Renal pelvis (tissue), 4 donors: ENCODE data around the gene PRR14L. TPM values are rescaled to one million over a fixed set of nuclear protein-coding genes. Genes with fewer than 3 reads are reported as not detected.

Experiments
- DNase-seq: peaks from one replicate; pipeline ENCODE4 v3.0.0-alpha.2; 2013
- polyA plus RNA-seq, 3 donors: library from polyadenylated mRNA; unstranded; fragments of 120-200 nt; gene quantifications; one replicate each; pipeline ENCODE4 v1.2.1, GENCODE V29; 2013; ENCODE audit not compliant: insufficient read length in 3 of 3

The PRR14L gene
- polyA plus RNA-seq, 3 donors = 23.7 to 29.5 (median 29.0) TPM

DNA sequence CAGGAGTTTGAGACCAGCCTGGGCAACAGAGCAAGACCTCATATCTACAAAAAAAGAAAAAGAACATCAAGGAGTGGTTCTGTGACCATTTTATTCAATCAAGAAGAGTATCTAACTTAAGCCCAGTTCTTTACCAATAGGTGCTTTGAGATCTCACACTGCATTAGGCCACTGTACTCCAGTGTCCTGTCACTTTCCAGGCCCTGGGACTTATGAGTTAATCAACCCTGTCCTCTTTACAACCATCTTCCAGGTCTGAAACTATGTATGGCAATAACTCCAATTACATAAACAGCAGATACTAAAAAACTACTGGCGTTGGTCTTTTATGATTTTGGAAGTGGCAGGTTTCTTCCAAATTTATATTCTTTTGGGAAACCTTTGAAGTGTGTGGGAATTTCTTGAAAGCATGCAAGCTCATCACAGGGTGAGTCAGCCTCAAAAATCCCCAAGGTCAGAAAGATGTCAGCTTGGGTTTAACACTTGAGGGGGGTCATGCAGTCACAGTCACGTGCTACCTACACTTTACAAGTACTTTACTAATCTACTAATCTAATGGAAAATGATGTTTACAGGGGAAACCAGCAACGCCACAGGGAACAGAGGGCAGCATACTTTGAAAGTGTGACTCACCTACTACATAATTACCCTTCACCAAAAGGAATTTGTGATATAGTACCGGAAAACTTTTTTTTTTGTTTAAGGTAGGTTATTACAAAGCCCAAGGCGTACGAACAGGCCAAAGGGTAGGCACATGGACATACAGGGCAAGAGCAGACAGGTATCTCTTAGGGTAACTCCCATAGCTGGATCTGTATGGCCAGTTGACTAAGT lies 103.5 kb downstream of the PRR14L start:
- no peak for DNase-seq

DNA sequence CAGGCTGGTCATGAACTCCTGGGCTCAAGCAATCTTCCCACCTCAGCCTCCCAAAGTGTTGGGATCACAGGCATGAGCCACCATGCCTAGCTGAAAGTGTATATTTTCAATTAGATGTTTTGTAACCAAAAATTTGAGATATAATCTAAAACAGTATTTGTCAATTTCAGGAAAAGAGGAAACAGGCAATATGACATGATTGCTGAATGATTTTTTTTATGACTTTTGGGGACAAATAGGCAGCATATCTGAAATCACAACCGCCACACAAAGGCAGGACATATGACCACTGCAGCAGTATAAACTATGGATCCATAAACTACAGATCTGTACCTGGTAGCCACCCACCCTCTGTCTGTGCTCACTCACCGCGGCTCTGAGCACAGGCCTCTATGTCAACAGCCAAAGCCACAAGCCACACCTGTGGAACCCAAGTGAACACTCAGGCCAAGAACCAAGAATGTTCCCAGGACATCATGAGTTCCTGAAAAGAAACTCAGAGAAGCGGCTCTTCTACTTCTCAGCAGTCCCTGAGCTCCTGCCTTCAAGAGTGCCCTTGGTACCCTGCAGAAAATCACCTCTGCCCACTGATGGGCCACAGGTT lies 110.4 kb downstream of the PRR14L start:
- no peak for DNase-seq

DNA sequence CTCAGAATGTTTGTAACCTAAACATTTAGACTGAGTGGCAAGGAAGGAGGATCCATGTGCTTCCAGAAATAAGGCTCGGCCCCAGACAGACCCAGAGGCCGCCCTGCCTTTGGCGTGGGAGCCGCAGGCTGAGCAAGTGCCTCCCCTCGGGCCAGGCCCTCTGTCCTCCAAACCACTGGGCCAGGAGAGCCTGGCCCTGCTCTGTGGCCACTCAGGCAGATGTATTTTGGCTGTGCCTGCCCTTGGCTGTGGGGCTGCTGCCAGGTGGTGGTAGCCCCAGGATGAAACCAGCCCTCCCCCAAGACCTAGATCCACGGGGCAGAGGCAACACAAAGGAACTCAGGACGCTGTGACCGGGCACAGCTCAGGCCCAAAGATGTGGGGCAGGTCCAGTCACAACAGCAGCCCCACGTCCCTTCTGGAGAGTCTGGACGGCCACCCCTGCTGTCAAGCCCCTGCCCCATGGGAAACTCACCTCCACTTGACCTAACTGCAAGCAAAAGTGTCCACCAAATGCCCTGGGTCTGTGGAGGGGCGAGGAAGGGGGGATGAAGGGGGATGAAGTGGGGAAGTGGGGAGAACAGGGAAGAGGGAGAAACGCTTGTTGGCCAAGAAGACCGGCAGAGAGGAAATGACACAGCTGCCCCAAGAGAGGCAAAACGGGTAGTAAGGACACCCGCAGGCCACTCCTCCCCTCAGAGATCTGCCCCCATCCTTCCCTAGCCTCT lies 111.9 kb downstream of the PRR14L start:
- no peak for DNase-seq

DNA sequence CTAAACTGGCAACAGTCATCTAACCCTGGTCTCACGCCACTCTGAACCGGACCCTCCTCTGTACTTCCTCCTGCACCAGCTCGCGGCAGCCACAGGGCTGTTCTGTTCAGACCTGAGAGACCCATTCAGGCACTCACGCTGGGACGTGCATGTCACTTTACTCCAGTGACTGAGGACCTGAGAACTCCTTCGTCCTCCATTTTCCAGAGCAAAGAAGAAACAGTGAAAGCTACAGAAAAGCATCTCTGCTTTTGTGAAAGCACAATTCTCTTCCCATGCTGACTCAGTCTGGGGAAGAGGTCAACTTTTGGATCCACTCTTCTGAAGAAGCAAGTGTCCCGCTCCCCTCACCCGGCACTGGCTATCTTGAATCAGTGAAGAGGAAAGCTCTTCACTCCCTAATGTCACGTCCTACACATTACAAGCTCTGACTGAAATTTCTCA lies 112.5 kb downstream of the PRR14L start:
- DNase-seq = no peak

DNA sequence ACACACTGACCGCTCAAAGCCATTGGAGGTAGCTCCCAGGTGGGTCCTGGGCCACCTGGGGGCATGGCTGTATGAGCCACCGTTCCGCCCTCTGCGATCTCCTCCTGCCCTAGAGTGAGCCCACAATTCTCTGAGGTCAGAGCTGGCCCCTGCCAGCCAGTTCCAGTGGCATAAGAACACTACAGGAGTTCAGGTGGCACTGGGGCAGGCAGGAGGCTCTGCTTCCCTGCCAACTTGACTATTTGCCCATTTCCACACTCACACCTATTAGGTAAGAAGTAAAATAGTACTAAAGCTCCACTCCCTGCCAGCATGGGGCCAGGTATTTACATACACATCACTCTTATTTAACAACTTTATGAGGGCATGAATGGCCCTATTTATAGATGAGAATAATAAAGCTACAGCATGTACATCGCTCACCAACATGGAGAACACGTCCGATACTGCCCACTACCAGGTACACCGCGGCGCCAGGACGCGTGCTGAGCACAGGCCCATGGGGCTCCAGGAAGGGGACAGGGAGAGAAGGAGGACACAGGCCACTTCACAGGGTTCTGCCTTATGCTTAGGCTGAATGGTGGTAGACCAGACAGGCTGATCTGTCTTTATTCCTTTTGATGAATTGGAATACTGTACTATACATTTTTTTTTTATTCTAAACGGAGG lies 114.2 kb downstream of the PRR14L start:
- no peak for DNase-seq

DNA sequence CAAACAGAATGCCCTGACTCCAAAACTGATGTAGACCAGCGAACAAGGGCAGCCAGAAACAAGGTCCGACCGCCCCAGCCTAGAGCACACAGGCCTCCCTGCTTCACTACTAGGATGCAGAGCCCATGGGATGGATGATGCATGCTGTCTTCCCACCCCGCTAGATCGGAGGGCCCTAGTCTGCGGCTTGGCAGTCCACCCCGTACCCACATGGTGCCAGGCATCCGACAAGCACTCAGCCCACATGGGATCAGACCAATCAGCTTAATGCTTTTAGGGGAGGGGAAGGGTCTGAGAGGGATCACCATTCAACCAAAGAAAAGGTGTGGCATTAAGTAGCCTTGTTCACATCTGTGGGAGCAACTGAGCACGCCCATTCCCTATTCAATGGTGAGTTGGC lies 118.5 kb downstream of the PRR14L start:
- DNase-seq = no peak

Other genes starting within 250 kb of the PRR14L start
- 10 to 100 TPM; 36.8 to 44.6 (median 40.4) TPM for gene PISD, start 87.9 kb downstream of the PRR14L start, polyA plus RNA-seq
- gene DEPDC5, start 3.9 kb upstream of the PRR14L start, polyA plus RNA-seq = 10 to 100 TPM; 14.2 to 18.3 (median 18.2) TPM
- gene YWHAH, start 194.4 kb upstream of the PRR14L start, polyA plus RNA-seq = 100 to 1,000 TPM in 2 of 3 donors, 10 to 100 TPM in 1; 98.4 to 133 (median 110) TPM